ENCODE measurements around the gene PPP1R14B.

GRCh38 chr11:64209563-64209843 is 37.2 kb downstream of the PPP1R14B start:
- TF ChIP-seq CTCF (IDR thresholded peaks at IDR 0.05) (no peak), POLR2AphosphoS5 (IDR thresholded peaks at IDR 0.05) (no peak), POLR2A (IDR thresholded peaks at IDR 0.05) (no peak)
